HG03520 (cell line): ENCODE measurements around the gene WDFY4.

ENCODE experiments used
- ATAC-seq: cut with Tn5 transposase; IDR thresholded peaks from one replicate; pipeline ENCODE4 v1.9.1; 2021; ENCODE audit warnings: mild to moderate bottlenecking, moderate library complexity; ENCODE audit not compliant: unreplicated experiment

The WDFY4 gene

GRCh38 chr10:48839809-48840679 is 155.4 kb downstream of the WDFY4 start:
- ATAC-seq: no peak

- ATAC-seq: no peak
Measured at GRCh38 chr10:48842231-48842630, 157.6 kb downstream of the WDFY4 start.

DNA sequence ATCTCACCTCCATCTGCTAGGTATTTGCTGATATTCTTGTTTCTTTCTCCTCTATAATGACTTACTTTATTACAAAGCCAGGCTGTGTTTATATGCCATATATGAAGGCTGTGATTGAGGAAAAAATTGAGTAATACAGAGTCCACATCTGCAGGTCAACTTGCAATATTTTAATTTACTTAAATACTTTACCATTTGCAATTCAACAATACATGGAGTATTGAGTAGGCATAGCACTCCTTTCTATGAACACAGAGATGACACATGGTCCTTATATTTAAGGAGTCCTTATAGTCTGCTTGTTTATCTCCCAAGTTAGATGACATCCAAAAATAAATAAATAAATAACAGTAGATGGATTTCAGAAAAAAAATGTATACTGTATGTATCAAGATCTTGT is 158.5 kb downstream of the WDFY4 start:
- no peak for ATAC-seq

- ATAC-seq: no peak
Measured at GRCh38 chr10:48844616-48845015, 159.9 kb downstream of the WDFY4 start.

DNA sequence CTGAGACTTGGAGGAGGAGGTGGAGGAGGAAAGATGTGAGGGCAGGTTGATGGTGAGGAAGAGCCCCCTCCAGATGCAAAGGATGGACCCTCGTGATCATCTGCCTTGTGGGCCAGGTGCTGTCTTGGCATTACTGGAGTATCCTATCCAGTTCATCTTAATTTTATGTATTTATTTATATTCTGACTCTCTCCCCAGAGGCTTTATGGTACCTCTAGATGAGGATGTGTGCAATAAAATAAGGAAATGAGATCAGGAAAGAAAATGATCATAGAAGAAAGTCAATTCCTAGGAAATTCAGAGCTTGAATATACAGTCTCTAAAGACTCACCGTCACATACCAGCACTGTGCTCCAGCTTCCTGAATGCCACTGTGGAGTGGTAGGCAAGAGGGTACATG is 160.8 kb downstream of the WDFY4 start:
- no peak for ATAC-seq

GRCh38 chr10:48847691-48848090 is 163.0 kb downstream of the WDFY4 start:
- ATAC-seq: no peak

GRCh38 chr10:48856855-48857254 is 172.2 kb downstream of the WDFY4 start:
- ATAC-seq: no peak

DNA sequence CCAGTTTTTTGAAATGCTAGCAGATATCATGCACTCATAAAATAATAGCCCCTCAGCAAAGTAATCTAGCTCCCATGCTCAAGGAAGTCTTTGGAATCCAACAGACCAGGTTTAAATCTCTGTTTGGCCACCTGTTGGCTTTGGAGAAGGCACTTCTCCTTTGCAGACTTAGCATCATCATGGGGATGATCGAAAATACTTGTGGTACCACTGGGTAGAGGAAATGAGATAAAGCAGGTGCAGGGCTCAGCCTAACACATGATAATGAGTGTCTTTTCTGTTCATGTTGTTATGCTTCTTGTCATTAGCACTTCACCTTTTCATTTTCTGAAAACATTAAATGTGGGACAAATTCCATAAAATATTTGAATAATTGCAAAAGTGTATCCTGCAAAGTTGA is 187.6 kb downstream of the WDFY4 start:
- ATAC-seq: no peak

DNA sequence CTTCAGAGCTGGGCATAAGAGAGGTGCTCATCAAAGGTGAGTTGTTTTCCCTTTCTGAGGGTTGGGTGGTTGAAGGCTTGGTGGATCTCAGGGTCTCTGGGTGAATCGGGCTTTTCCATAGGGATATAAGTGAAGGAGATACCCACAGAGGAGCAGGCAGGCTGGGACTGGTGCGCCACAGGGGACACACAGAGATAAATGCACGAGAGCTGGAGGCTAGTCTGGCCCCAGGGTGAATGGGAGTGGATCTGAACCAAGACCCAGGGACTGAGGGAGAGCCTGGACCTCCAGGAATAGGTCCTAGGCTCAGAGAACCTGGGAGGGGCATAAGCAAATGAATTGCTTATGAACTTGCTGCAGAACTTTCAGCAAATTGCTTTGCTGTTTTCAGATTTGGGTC is 193.4 kb downstream of the WDFY4 start:
- ATAC-seq: no peak

- ATAC-seq: no peak
Measured at GRCh38 chr10:48879451-48879850, 194.8 kb downstream of the WDFY4 start.

- no peak for ATAC-seq
Measured at GRCh38 chr10:48880016-48880705, 195.5 kb downstream of the WDFY4 start.

GRCh38 chr10:48881937-48882336 is 197.3 kb downstream of the WDFY4 start:
- no peak for ATAC-seq

DNA sequence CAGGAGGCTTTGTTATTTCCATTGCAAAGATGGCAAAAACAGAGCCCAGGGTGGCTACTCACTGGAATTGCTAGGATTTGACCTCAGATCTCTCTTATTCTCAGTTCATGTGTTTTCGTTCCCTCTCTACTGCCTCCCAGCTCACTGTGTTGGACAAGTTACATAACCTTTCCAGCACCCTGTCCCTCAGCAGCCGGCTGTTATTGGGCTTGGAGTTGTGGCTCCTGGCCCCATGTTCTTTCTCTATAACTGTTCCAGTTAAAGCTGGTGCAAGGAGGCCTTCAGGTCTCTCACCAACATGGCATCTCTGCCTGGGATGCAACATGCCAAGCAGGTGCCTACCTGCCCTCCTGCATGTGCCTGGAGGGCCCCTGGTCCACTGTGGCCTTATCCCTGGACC is 198.2 kb downstream of the WDFY4 start:
- ATAC-seq: no peak

DNA sequence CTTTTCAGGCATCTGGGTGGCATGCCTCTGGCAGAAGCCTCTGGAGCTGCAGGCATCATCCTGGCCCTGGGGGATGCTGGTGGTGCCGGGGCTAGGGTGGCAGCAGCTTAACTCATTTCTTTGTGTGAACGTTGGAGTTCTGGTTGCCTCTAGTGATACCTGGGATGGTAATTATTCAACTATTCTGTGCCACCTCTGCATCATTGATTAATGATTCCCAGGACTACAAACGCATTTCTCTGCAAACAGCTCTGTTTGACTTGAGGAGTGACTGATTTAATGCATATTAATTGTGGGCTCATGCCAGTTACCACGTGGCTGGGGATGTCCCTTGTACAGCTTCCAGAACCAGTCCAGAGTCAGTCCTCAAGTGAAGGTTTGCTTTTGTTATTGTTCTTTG is 199.0 kb downstream of the WDFY4 start:
- no peak for ATAC-seq

GRCh38 chr10:48884179-48885045 is 199.7 kb downstream of the WDFY4 start:
- ATAC-seq: no peak

DNA sequence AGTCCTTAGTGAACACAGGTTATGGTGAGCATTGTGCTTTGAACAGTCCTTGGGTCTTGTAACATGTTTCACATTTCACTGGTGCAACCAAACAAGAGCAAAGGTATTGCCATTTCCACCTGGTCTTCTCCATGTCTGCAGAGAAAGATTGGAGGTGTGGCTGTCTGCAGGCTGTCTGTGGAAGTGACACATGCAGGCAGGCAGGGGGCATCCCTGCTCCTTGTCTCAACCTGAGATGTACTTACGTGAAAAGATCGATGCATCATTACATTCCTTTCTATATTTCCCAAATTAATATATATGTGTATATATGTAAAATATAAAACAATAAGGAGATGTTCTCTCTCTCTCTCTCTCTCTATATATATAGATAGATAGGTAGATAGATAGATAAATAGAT is 200.7 kb downstream of the WDFY4 start:
- no peak for ATAC-seq

DNA sequence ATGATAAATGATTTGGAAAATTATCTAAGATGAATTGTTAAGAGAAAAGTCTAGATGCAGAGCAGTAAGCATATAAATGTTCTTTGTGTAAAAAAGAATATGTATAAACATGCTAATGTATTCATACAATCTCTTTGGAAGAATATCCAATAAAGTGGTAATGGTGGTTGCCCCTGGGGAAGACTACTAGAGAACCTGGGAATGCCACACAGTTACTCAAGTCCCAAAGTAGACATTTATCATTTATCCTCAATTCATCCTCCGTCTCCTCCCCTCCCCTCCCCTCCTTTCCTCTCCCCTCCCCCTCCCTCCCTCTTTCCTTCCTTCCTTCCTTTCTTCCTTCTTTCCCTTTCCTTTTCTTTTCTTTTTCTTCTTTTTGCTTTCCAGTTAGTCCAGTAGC is 203.3 kb downstream of the WDFY4 start:
- ATAC-seq: no peak

DNA sequence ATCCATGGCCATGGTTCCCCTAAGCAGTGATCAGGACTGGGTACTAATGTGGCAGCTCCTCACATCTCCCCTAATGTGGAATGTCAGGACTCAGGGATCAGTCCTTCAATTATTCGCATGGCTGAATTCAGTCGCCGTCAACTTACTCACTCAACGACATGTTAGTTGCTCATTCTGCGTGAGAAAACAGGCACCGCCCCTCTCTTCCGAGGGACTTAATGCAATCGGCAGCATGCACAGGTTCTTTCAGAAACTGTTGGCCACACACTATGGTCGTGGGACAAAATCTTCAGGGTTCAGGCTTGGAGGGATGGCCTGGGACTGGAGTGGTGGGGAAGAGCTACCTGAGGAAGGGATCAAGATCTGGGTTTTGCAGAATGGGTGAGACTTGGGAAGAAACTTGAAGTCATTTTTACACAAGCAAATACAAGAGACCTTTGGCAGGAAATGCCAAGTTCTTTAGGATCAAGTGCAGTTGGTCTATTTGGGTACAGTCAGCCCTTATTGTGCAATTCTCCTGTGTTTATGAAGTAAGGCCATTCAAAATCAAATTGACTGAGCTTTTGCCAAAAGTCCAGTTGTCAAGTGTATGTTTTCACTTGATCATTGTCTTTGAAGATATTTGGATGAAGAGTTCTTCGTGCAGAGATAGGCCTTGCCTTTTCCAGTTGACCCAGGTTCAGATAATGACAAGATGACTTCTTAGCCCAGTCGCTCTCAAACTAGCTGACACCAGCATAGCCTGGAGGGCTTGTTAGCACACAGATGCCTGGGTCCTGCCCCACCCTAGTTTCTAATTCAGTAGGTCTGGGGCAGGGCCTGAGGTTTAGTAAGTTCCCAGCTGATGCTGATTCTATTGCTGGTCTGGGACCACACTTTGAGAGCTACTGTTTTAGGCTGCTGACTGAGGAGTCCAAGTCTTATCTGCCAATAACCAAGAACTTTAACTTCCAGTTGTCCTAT is 206.5 kb downstream of the WDFY4 start:
- ATAC-seq: no peak

DNA sequence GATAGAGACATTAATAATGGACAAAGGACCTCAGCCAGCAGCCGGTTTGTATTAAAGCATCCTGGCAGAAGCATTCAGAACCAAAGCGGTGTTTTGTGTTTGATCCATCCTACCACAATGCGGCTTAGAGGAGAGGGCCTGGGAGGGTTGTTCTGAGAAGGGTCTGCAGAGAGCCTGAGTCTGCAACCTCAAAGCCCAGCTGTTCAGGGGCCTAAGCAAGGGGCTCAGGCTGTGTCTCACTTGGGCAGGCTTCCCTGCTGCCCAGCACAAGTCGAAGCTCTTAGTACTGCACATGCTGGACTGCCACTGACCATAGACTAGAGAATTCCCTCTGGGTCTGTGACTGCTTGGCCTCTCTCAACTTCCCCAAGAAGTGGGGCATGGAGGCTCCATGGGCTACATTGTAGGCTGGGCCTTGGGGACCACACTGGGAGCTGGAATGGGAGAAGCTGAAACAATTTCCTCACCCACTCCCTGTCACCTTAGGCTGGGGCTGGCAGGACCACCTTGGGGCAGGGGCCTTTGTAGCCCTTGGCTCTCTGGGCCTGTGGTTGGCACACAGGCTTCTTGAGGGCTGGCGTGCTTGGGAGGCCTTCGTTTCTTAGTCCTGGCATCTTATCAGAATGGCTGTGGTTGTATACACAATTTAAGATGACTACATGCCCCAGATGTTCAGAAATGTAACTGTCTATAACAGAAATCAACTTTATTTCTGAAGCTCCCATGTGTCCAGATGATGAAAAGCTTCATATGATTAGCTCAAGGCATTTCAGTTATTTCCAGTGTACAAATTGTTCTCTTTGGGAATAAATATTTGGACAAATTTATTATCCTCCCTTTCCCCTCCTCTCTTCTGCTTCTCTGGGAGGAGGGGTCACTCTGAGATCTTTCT is 210.5 kb downstream of the WDFY4 start:
- no peak for ATAC-seq
